Stomach (tissue), 4 donors: ENCODE measurements around the gene SORCS2.

Experiments
- EP300 ChIP-seq: sonication (generic); formaldehyde crosslinking; IDR thresholded peaks from one replicate; pipeline ENCODE4 v1.6.1; 2017; ENCODE audit warnings: antibody characterized with exemption
- POLR2A ChIP-seq, 4 donors: fragments of 450-650 bp; IDR thresholded peaks; one replicate each; pipeline ENCODE4 v1.6.1; 2016; ENCODE audit warnings: antibody characterized with exemption in 4 of 4, control low read depth in 2 of 4, mild to moderate bottlenecking in 1 of 4, moderate library complexity in 1 of 4
- POLR2AphosphoS5 ChIP-seq, 3 donors: sonication (generic); formaldehyde crosslinking; IDR thresholded peaks; one replicate each; pipeline ENCODE4 v1.6.1; 2016; ENCODE audit warnings: antibody characterized with exemption in 3 of 3
- TF ChIP-seq, protein P1 (sequence below), 7 experiments: fragments of 450-650 bp in 4 of 7; fragments of 200-600 bp in 3 of 7; sonication (generic) in 3 of 7; IDR thresholded peaks; one replicate each; pipeline ENCODE4 v1.5.1; 2016 to 2019; ENCODE audit warnings: antibody characterized with exemption in 7 of 7, control low read depth in 2 of 7, mild to moderate bottlenecking in 1 of 7

DNA sequence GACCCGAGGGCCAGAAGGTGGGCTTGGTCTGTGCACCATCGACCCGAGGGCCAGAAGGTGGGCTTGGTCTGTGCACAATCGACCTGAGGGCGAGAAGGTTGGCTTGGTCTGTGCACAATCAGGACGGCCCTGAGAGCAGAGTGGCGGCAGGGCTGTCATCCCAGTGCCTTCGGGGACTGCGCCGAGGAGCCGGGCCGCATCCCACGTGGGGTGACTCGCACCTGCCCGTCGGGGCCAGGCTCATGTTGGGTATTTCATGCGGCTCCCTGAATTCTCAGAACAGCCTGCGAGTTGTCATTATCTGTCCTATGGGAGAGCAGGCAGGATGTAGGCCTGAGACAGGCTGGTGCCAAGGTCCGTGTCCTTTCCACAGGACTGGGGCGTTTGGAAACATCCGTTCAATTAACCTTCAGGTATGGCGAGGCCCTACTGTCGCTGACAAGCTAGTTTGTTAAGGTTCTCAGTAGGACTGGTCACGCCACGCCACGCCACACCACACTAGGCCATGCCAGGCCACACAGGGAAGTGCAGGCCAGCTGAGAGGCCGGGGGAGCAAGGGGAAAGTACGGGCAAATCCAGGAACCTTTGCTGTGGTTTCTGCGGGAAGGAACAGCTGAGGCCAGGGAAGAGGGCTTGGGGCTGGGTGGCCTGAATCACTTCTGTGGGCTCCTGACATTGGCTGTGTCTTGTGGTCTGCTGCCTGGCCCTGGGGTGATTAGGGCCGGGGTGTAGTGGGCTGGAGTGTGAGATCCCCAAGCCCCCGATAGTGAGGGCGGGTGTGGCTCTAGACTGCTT, 564.4 kb downstream of the SORCS2 start:
- TF ChIP-seq, protein P1, sequence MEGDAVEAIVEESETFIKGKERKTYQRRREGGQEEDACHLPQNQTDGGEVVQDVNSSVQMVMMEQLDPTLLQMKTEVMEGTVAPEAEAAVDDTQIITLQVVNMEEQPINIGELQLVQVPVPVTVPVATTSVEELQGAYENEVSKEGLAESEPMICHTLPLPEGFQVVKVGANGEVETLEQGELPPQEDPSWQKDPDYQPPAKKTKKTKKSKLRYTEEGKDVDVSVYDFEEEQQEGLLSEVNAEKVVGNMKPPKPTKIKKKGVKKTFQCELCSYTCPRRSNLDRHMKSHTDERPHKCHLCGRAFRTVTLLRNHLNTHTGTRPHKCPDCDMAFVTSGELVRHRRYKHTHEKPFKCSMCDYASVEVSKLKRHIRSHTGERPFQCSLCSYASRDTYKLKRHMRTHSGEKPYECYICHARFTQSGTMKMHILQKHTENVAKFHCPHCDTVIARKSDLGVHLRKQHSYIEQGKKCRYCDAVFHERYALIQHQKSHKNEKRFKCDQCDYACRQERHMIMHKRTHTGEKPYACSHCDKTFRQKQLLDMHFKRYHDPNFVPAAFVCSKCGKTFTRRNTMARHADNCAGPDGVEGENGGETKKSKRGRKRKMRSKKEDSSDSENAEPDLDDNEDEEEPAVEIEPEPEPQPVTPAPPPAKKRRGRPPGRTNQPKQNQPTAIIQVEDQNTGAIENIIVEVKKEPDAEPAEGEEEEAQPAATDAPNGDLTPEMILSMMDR (IDR thresholded peaks at IDR 0.05) = no peak
- TF ChIP-seq POLR2A (IDR thresholded peaks at IDR 0.05) = no peak
- TF ChIP-seq POLR2AphosphoS5 (IDR thresholded peaks at IDR 0.05) = no peak
- no peak for TF ChIP-seq EP300
